HepG2 (cell line): ENCODE data around the gene SHROOM1. TPM values are rescaled to one million over a fixed set of nuclear protein-coding genes. Genes with fewer than 3 reads are reported as not detected.
A peak's percentile ranks its signal among the peaks of the same experiment; 100 is the strongest.

Experiments
- FOXK1 ChIP-seq: sonication (generic); formaldehyde crosslinking; IDR thresholded peaks from 2 replicates; pipeline ENCODE4 v1.4.0; 2020; ENCODE audit warnings: low read depth, missing genetic modification reagents, borderline replicate concordance
- KLF16 ChIP-seq, 2 experiments: sonication (generic) in 1 of 2; formaldehyde crosslinking in 1 of 2; IDR thresholded peaks; 2 replicates each; pipeline versions ENCODE4 v1.6.1 to v1.8.0; 2016 to 2023; ENCODE audit warnings: missing genetic modification reagents in 2 of 2, missing compliant biosample characterization in 1 of 2
- KLF6 ChIP-seq: IDR thresholded peaks from 2 replicates; pipeline ENCODE4 v1.8.0; 2016; ENCODE audit warnings: missing biosample characterization, missing genetic modification reagents
- ZBTB40 ChIP-seq, 2 experiments: fragments of 450-650 bp in 1 of 2; sonication (generic) in 1 of 2; formaldehyde crosslinking in 1 of 2; IDR thresholded peaks; 2 replicates each; pipeline versions ENCODE4 v1.6.1 to v1.8.0; 2016 to 2022; ENCODE audit warnings: antibody characterized with exemption in 1 of 2, mild to moderate bottlenecking in 1 of 2, missing genetic modification reagents in 1 of 2
- polyA plus RNA-seq, 8 experiments: library from polyadenylated mRNA; depleted of rRNA in 3 of 8; stranded (reverse) in 7 of 8; unstranded in 1 of 8; fragments of >200 nt; fragmentation: Illumina TruSeq in 4 of 8; extraction: Trizol in 4 of 8; gene quantifications; 2 replicates each; pipeline versions ENCODE4 v1.2.1 to v1.2.3, GENCODE V29; 2011 to 2016; ENCODE audit warnings: low read depth in 4 of 8, missing spikeins in 1 of 8, mixed read lengths in 1 of 8; ENCODE audit not compliant: insufficient read depth in 1 of 8
- total RNA-seq, 5 experiments: library from RNA; depleted of rRNA; stranded (reverse); fragments of >200 nt; fragmentation: Illumina TruSeq; extraction: Trizol; gene quantifications; 2 replicates each; pipeline ENCODE4 v1.2.3, GENCODE V29; 2016; ENCODE audit warnings: low read depth in 1 of 5
- TF ChIP-seq, protein P1 (sequence below): sonication (generic); formaldehyde crosslinking; IDR thresholded peaks from 2 replicates; pipeline ENCODE4 v1.4.0; 2020; ENCODE audit warnings: missing genetic modification reagents, borderline replicate concordance
- TF ChIP-seq, protein P2 (sequence below): sonication (generic); formaldehyde crosslinking; IDR thresholded peaks from 2 replicates; pipeline ENCODE4 v1.4.0; 2020; ENCODE audit warnings: mild to moderate bottlenecking, missing genetic modification reagents

SHROOM1 gene
- total and polyA plus RNA-seq, 2 of the 13 experiments (the other 11 are each of a cell fraction or from before 2014, with no cell fraction given): 18.2 to 25.7 TPM

GRCh38 chr5:132777209-132778069 lies 53.0 kb downstream of the SHROOM1 start, which contains the start of gene SEPTIN8 (continued):
- no peak for TF ChIP-seq ZBTB40 (IDR thresholded peaks at IDR 0.05)
- TF ChIP-seq ZBTB40 (CRISPR knock-in tag; IDR thresholded peaks at IDR 0.05): peak; percentile 26; the same call in 1 of the 2 replicates
- TF ChIP-seq, protein P1, sequence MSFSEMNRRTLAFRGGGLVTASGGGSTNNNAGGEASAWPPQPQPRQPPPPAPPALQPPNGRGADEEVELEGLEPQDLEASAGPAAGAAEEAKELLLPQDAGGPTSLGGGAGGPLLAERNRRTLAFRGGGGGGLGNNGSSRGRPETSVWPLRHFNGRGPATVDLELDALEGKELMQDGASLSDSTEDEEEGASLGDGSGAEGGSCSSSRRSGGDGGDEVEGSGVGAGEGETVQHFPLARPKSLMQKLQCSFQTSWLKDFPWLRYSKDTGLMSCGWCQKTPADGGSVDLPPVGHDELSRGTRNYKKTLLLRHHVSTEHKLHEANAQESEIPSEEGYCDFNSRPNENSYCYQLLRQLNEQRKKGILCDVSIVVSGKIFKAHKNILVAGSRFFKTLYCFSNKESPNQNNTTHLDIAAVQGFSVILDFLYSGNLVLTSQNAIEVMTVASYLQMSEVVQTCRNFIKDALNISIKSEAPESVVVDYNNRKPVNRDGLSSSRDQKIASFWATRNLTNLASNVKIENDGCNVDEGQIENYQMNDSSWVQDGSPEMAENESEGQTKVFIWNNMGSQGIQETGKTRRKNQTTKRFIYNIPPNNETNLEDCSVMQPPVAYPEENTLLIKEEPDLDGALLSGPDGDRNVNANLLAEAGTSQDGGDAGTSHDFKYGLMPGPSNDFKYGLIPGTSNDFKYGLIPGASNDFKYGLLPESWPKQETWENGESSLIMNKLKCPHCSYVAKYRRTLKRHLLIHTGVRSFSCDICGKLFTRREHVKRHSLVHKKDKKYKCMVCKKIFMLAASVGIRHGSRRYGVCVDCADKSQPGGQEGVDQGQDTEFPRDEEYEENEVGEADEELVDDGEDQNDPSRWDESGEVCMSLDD: 0 out of 2 replicates have a peak, but pooled peaks have one; percentile 47
- 0 out of 2 replicates have a peak, but pooled peaks have one; percentile 44 for TF ChIP-seq FOXK1 (CRISPR knock-in tag)
- TF ChIP-seq, protein P2, sequence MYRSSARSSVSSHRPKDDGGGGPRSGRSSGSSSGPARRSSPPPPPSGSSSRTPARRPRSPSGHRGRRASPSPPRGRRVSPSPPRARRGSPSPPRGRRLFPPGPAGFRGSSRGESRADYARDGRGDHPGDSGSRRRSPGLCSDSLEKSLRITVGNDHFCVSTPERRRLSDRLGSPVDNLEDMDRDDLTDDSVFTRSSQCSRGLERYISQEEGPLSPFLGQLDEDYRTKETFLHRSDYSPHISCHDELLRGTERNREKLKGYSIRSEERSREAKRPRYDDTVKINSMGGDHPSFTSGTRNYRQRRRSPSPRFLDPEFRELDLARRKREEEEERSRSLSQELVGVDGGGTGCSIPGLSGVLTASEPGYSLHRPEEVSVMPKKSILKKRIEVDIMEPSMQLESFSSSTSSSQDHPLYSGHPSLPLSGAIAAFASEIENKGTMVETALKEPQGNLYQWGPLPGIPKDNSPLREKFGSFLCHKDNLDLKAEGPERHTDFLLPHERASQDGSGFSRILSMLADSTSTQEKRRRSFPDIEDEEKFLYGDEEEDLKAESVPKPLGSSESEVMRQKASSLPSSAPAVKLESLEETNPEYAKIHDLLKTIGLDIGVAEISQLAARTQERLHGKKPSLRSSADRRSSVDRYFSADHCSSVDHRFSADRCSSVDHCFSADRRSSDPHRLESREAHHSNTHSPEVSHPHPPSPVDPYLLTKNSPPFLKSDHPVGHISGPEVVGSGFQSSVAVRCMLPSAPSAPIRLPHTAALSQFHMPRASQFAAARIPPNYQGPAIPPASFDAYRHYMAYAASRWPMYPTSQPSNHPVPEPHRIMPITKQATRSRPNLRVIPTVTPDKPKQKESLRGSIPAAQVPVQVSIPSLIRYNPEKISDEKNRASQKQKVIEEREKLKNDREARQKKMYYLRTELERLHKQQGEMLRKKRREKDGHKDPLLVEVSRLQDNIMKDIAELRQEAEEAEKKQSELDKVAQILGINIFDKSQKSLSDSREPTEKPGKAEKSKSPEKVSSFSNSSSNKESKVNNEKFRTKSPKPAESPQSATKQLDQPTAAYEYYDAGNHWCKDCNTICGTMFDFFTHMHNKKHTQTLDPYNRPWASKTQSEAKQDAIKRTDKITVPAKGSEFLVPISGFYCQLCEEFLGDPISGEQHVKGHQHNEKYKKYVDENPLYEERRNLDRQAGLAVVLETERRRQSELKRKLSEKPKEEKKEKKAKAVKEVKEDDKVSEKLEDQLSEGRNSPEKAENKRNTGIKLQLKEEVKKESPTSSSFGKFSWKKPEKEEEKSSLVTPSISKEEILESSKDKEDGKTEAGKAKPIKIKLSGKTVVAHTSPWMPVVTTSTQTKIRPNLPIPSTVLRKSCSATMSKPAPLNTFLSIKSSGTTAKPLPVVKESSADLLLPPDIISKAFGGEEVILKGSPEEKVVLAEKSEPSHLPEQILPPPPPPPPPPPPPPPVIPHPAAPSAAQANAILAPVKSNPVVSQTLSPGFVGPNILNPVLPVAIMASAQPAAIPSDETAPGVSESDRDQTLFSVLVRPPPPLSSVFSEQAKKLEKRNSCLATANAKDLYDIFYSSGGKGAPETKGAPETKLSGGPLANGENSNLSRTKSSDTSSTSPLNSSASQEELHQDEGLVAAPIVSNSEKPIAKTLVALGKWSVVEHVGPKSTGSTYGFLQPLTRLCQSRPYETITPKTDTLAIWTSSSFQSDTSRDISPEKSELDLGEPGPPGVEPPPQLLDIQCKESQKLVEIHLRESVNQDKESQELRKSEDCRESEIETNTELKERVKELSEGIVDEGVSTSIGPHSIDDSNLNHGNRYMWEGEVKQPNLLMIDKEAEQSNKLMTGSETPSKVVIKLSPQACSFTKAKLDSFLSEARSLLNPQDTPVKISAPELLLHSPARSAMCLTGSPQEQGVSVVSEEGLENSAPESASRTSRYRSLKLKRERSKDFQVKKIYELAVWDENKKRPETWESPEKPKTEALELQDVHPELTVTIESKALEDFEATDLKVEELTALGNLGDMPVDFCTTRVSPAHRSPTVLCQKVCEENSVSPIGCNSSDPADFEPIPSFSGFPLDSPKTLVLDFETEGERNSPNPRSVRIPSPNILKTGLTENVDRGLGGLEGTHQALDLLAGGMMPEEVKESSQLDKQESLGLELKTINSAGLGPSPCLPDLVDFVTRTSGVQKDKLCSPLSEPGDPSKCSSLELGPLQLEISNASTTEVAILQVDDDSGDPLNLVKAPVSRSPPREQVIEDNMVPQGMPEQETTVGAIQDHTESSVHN (CRISPR knock-in tag): no peak
- peak in 1 of 2 experiments; percentile 52; a peak in 1 of 4 replicates for TF ChIP-seq KLF16 (CRISPR knock-in tag; IDR thresholded peaks at IDR 0.05)
- TF ChIP-seq KLF6: no peak
